Measurements from ENCODE around the gene SHC3. TPM values are rescaled to one million over a fixed set of nuclear protein-coding genes. Genes with fewer than 3 reads are reported as not detected.

Gene SHC3
- total RNA-seq, 1 experiment from 2014 or later = 0.66 TPM

- BruUV-seq (replicated peaks) = no TSS peak
- intact Hi-C loops (cut with micrococcal nuclease) = no loop called here
- Histone ChIP-seq H3K9me2 (replicated peaks; ENCODE audit: low read length) (no peaks in the 10 kb centered on the region), H3F3A (ENCODE audit: low read length, unreplicated experiment) (no peaks in the 10 kb centered on the region), H3K27ac (ENCODE audit: low read length) (no peak overlapping the region), H3K4me3 (ENCODE audit: low read length) (no peak overlapping the region), H3K4me1 (ENCODE audit: insufficient read depth, low read length) (peaks cover 8% of the 10 kb centered on the region; the same call in 1 of the 2 replicates), H3K27me3 (ENCODE audit: low read length) (no peaks in the 10 kb centered on the region), H2AFZ (ENCODE audit: low read length) (no peak overlapping the region), H3K79me2 (ENCODE audit: low read length) (no peaks in the 10 kb centered on the region), H3K9ac (ENCODE audit: low read length) (no peak overlapping the region), H3K9me3 (ENCODE audit: low read length) (no peaks in the 10 kb centered on the region), H4K20me1 (ENCODE audit: low read length) (no peaks in the 10 kb centered on the region), H3K36me3 (ENCODE audit: low read depth, low read length) (no peaks in the 10 kb centered on the region), H3K4me2 (ENCODE audit: low read length) (no peak overlapping the region)
- TF ChIP-seq EZH2phosphoT487 (IDR thresholded peaks at IDR 0.05; ENCODE audit: borderline replicate concordance, low read length) (no peak), EZH2 (IDR thresholded peaks at IDR 0.05; ENCODE audit: low read length, unreplicated experiment) (no peak)
- TF ChIP-seq, protein P1, sequence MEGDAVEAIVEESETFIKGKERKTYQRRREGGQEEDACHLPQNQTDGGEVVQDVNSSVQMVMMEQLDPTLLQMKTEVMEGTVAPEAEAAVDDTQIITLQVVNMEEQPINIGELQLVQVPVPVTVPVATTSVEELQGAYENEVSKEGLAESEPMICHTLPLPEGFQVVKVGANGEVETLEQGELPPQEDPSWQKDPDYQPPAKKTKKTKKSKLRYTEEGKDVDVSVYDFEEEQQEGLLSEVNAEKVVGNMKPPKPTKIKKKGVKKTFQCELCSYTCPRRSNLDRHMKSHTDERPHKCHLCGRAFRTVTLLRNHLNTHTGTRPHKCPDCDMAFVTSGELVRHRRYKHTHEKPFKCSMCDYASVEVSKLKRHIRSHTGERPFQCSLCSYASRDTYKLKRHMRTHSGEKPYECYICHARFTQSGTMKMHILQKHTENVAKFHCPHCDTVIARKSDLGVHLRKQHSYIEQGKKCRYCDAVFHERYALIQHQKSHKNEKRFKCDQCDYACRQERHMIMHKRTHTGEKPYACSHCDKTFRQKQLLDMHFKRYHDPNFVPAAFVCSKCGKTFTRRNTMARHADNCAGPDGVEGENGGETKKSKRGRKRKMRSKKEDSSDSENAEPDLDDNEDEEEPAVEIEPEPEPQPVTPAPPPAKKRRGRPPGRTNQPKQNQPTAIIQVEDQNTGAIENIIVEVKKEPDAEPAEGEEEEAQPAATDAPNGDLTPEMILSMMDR (conservative IDR thresholded peaks at IDR 0.05; ENCODE audit: low read depth, low read length) = no peak
- CTCF ChIA-PET = no interaction called here
- DNase-seq = no peak
- ATAC-seq = no peak
- POLR2A ChIA-PET (ENCODE audit: unreplicated experiment) = interaction anchor here (0.6 kb wide), 1 partner anchor 536 kb away, joined by 4 read pairs; no protein-coding TSS in a partner anchor
Observed at GRCh38 chr9:88969646-88970373, 208.8 kb downstream of the SHC3 start.

DNA sequence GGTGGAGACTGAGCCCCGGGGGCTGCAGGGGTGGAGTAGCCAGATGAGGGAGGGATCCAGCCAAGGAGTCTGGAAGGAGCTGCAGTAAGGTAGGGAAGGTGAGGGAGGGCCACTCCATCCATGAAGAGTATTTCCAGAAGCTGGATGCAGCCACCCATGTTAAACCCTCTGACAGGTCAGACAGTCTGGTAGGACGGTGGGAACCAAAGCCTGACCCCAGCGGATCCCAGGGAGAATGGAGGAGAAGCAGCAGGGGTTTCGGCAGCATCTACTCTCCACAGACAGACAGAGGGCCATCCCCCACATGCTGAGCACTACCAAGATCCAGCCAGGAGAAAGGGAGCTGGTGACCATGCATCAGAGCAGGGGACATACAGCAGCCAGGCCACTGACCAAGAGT lies 209.8 kb downstream of the SHC3 start:
- Histone ChIP-seq H3K9me2 (replicated peaks; ENCODE audit: low read length) (no peaks in the 10 kb centered on the region), H3K4me1 (ENCODE audit: insufficient read depth, low read length) (peaks cover 8% of the 10 kb centered on the region; the same call in 1 of the 2 replicates), H3K27me3 (ENCODE audit: low read length) (no peaks in the 10 kb centered on the region), H3F3A (ENCODE audit: low read length, unreplicated experiment) (no peaks in the 10 kb centered on the region), H3K4me3 (ENCODE audit: low read length) (no peak overlapping the region), H3K27ac (ENCODE audit: low read length) (no peak overlapping the region), H3K36me3 (ENCODE audit: low read depth, low read length) (no peaks in the 10 kb centered on the region), H3K9me3 (ENCODE audit: low read length) (no peaks in the 10 kb centered on the region), H3K9ac (ENCODE audit: low read length) (no peak overlapping the region), H3K79me2 (ENCODE audit: low read length) (no peaks in the 10 kb centered on the region), H2AFZ (ENCODE audit: low read length) (no peak overlapping the region), H4K20me1 (ENCODE audit: low read length) (no peaks in the 10 kb centered on the region), H3K4me2 (ENCODE audit: low read length) (no peak overlapping the region)
- DNase-seq = no peak
- ChIA-PET CTCF (no interaction called here), POLR2A (ENCODE audit: unreplicated experiment) (no interaction called here)
- TF ChIP-seq EZH2phosphoT487 (IDR thresholded peaks at IDR 0.05; ENCODE audit: borderline replicate concordance, low read length) = no peak
- BruUV-seq (replicated peaks) = no TSS peak
- no peak for ATAC-seq
- intact Hi-C loops (cut with micrococcal nuclease) = no loop called here

DNA sequence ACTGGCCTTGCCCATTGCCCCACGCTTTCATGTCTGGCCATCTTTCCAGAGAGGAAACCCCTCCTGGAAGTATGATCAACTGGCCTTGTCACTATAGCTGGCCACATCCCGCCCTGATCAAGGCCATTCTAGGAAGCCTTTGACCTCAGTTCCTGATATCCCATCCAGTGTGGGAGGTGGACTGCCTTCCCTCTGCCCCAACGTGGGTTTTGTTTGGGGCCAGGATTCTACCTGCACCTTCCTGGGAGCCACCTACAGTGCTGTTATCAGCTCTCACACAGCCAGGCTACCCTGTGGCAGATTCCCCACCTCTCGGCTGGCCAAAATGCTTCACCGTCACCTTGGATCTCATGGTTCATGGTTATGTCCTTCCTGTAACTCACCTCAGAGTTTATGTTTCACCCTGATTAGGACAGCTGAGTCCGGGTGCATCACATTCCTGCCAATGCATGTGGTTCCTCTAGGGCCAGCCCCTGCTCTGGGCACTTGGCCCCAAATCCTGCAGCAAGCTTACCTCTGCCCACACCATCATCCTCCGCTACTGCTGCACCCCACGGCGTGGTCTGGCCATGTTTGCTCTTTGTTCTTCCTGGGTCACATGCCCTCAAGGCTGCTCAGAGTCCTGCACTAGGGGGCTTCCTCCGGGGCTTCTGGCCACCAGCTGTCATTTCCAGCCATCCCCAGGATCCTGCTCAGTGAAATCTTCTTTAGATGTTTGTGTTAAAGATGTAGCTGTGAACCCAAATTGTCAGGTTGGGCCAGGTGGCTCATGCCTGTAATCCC lies 211.5 kb downstream of the SHC3 start:
- Histone ChIP-seq H3K4me1 (ENCODE audit: insufficient read depth, low read length) (peaks cover 8% of the 10 kb centered on the region; the same call in 1 of the 2 replicates), H2AFZ (ENCODE audit: low read length) (no peak overlapping the region), H3K27ac (ENCODE audit: low read length) (no peak overlapping the region), H3K4me2 (ENCODE audit: low read length) (no peak overlapping the region), H3K4me3 (ENCODE audit: low read length) (no peak overlapping the region), H3K27me3 (ENCODE audit: low read length) (no peaks in the 10 kb centered on the region), H3K36me3 (ENCODE audit: low read depth, low read length) (no peaks in the 10 kb centered on the region), H3K9me3 (ENCODE audit: low read length) (no peaks in the 10 kb centered on the region), H3K9me2 (replicated peaks; ENCODE audit: low read length) (no peaks in the 10 kb centered on the region), H3K9ac (ENCODE audit: low read length) (no peak overlapping the region), H3K79me2 (ENCODE audit: low read length) (no peaks in the 10 kb centered on the region), H4K20me1 (ENCODE audit: low read length) (no peaks in the 10 kb centered on the region), H3F3A (ENCODE audit: low read length, unreplicated experiment) (no peaks in the 10 kb centered on the region)
- POLR2A ChIA-PET (ENCODE audit: unreplicated experiment) = no interaction called here
- intact Hi-C loops (cut with micrococcal nuclease) = no loop called here
- no peak for DNase-seq
- CTCF ChIA-PET = no interaction called here
- no peak for ATAC-seq
- no peak for TF ChIP-seq EZH2phosphoT487 (IDR thresholded peaks at IDR 0.05; ENCODE audit: borderline replicate concordance, low read length)
- no peak for TF ChIP-seq EZH2 (IDR thresholded peaks at IDR 0.05; ENCODE audit: low read length, unreplicated experiment)
- TF ChIP-seq, protein P1 (conservative IDR thresholded peaks at IDR 0.05; ENCODE audit: low read depth, low read length) = no peak
- BruUV-seq (replicated peaks) = no TSS peak
